Activated CD4-positive, alpha-beta T cell treated with anti-CD3 and anti-CD28 coated beads for 36 hours (primary cell): ENCODE measurements around the gene CAPN12. TPM values are rescaled to one million over a fixed set of nuclear protein-coding genes. Genes with fewer than 3 reads are reported as not detected.
"Not testable (repeated sequence)": the region's sequence is repeated elsewhere in the genome, so short reads cannot be mapped to it uniquely, and the experiment has no call there.

Source experiments
- ATAC-seq: fragments of 200-7000 bp; cut with Tn5 transposase; one replicate; pipeline ENCODE4 v1.10.0; 2021; ENCODE audit warnings: mild to moderate bottlenecking, moderate library complexity
- CTCF ChIA-PET: fragments of 350-600 bp; sonication (Branson Sonifier 250); formaldehyde crosslinking; loops from one replicate; lab custom pipeline; 2021; ENCODE audit warnings: antibody characterized with exemption; lab: Charles Lee
- POLR2A ChIA-PET: fragments of 350-600 bp; sonication (Branson Sonifier 250); formaldehyde crosslinking; loops from one replicate; lab custom pipeline; 2021; ENCODE audit warnings: antibody characterized with exemption, inconsistent platforms; lab: Charles Lee
- DNase-seq: peaks from one replicate; pipeline ENCODE4 v3.0.0-alpha.2; 2020
- H3K27ac Mint-ChIP-seq: one replicate; pipeline ENCODE4 v1.8.0; 2021; ENCODE audit warnings: mixed read lengths
- H3K27me3 Mint-ChIP-seq: one replicate; pipeline ENCODE4 v1.8.0; 2021; ENCODE audit warnings: mixed read lengths
- H3K36me3 Mint-ChIP-seq: one replicate; pipeline ENCODE4 v1.8.0; 2021; ENCODE audit warnings: low read depth, mixed read lengths
- H3K4me1 Mint-ChIP-seq: one replicate; pipeline ENCODE4 v1.8.0; 2021; ENCODE audit warnings: mixed read lengths
- H3K4me3 Mint-ChIP-seq: one replicate; pipeline ENCODE4 v1.8.0; 2021; ENCODE audit warnings: mild to moderate bottlenecking, moderate library complexity, mixed read lengths
- H3K9me3 Mint-ChIP-seq: one replicate; pipeline ENCODE4 v1.8.0; 2021; ENCODE audit warnings: low read depth, mixed read lengths
- intact Hi-C, 2 experiments: fragments of 100-400 bp; cut with DNase I in 1 of 2; cut with micrococcal nuclease in 1 of 2; formaldehyde crosslinking; loops; one replicate each; pipeline versions ENCODE4 v1.14.2 to v1.15.1; 2022 to 2024; cut with DNase I, micrococcal nuclease
- total RNA-seq, 2 experiments: library from RNA; stranded (reverse); gene quantifications; one replicate each; pipeline ENCODE4 v1.2.3, GENCODE V29; 2021

CAPN12 gene
- total RNA-seq, 2 experiments from 2014 or later, result 4.4 to 4.9 TPM

- peak overlapping the region; percentile 32 for H3K4me3 Mint-ChIP-seq
- ATAC-seq, result peak; percentile 85
- peaks cover 6% of the 10 kb centered on the region for H3K4me1 Mint-ChIP-seq
- POLR2A ChIA-PET, result interaction anchor here (0.6 to 1.2 kb wide), 3 partner anchors 23 to 71 kb away, joined by 3 to 6 read pairs (median 3); no protein-coding TSS in a partner anchor
- CTCF ChIA-PET, result interaction anchor here (0.6 to 2.0 kb wide), 23 partner anchors 9 to 904 kb away, joined by 3 to 10 read pairs (median 4); partner anchors contain the start of genes ACTN4, FAM98C, MRPS12 and NFKBIB
- peak overlapping the region; percentile 73 for H3K27ac Mint-ChIP-seq
- DNase-seq, result peak; percentile 94
- no peaks in the 10 kb centered on the region for H3K27me3 Mint-ChIP-seq
- H3K9me3 Mint-ChIP-seq, result no peaks in the 10 kb centered on the region
- no peaks in the 10 kb centered on the region for H3K36me3 Mint-ChIP-seq
- intact Hi-C loops, result loop anchor here in 1 of 2 experiments (5.0 kb wide), 1 partner anchor 103 kb away; no protein-coding TSS in a partner anchor
Observed at GRCh38 chr19:38769635-38770211, 25.4 kb upstream of the CAPN12 start.

DNA sequence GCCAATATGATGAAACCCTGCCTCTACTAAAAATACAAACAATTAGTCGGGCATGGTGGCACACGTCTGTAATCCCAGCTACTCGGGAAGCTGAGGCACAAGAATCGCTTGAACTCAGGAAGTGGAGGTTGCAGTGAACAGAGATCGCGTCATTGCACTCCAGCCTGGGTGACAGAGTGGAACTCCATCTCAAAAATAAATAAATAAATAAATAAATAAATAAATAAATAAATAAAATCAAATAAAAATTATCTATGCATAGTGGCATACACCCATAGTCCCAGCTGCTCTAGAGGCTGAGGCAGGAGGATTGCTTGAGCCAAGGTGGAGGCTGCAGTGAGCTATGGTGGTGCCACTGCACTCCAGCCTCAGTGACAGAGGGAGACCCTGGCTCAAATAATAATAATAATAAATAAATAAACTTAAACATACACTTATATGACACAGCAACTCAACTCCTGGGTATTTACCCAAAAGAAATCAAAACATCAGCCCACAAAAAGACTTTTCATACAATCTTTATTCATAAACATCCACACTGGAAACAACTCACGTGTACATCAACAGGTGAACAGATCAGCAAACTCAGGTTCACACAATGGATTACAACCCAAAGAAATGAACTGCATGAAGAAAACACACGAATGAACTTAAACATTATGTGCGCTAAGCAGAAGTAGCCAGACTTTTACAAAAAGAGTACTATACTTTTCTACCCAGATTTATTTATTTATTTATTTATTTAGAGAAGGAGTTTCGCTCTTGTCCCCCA lies 22.2 kb upstream of the CAPN12 start:
- H3K4me1 Mint-ChIP-seq, result peaks cover 9% of the 10 kb centered on the region
- H3K27me3 Mint-ChIP-seq, result no peaks in the 10 kb centered on the region
- H3K9me3 Mint-ChIP-seq, result no peaks in the 10 kb centered on the region
- H3K36me3 Mint-ChIP-seq, result no peaks in the 10 kb centered on the region
- DNase-seq, result no peak
- intact Hi-C loops, result loop anchor here in 1 of 2 experiments (2.0 to 5.0 kb wide), 2 partner anchors 64 to 106 kb away; partner anchors contain the start of gene ECH1
- H3K27ac Mint-ChIP-seq, result no peak overlapping the region
- no peak for ATAC-seq
- ChIA-PET POLR2A (no interaction called here), CTCF (interaction anchor here (0.5 kb wide), 1 partner anchor 120 kb away, joined by 4 read pairs; no protein-coding TSS in a partner anchor)
- no peak overlapping the region for H3K4me3 Mint-ChIP-seq

DNA sequence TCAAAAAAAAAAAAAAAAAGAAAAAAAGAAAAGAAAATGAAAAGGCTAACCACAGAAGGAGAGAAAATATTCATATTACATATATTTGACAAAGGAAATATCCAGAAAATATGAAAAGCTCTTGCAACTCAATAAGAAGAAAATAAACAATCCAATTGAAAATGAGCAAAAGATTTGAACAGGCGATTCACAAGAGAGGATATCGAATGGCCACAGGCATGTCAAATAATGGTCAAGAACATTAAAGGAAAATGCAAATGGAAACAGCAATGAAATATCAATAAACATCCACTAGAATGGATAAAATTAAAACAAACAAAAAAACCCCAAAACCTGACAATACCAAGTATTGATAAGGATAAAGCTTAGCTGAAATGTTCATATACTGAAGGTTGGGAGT lies 20.9 kb upstream of the CAPN12 start:
- Mint-ChIP-seq H3K4me1 (peaks cover 9% of the 10 kb centered on the region), H3K4me3 (no peak overlapping the region), H3K27me3 (no peaks in the 10 kb centered on the region), H3K27ac (no peak overlapping the region), H3K9me3 (no peaks in the 10 kb centered on the region), H3K36me3 (no peaks in the 10 kb centered on the region)
- ATAC-seq (no peak), DNase-seq (no peak)
- POLR2A ChIA-PET, result no interaction called here
- intact Hi-C loops, result loop anchor here in 1 of 2 experiments (5.0 kb wide), 1 partner anchor 107 kb away; no protein-coding TSS in a partner anchor
- CTCF ChIA-PET, result interaction anchor here (0.6 kb wide), 1 partner anchor 162 kb away, joined by 5 read pairs; no protein-coding TSS in a partner anchor

GRCh38 chr19:38763795-38764220 lies 19.5 kb upstream of the CAPN12 start:
- Mint-ChIP-seq H3K27ac (no peak overlapping the region), H3K27me3 (no peaks in the 10 kb centered on the region), H3K4me3 (no peak overlapping the region), H3K36me3 (no peaks in the 10 kb centered on the region), H3K9me3 (no peaks in the 10 kb centered on the region), H3K4me1 (peaks cover 3% of the 10 kb centered on the region)
- ChIA-PET POLR2A (no interaction called here), CTCF (no interaction called here)
- intact Hi-C loops, result loop anchor here in 1 of 2 experiments (5.0 kb wide), 1 partner anchor 33 kb away; no protein-coding TSS in a partner anchor
- DNase-seq (no peak), ATAC-seq (no peak)

DNA sequence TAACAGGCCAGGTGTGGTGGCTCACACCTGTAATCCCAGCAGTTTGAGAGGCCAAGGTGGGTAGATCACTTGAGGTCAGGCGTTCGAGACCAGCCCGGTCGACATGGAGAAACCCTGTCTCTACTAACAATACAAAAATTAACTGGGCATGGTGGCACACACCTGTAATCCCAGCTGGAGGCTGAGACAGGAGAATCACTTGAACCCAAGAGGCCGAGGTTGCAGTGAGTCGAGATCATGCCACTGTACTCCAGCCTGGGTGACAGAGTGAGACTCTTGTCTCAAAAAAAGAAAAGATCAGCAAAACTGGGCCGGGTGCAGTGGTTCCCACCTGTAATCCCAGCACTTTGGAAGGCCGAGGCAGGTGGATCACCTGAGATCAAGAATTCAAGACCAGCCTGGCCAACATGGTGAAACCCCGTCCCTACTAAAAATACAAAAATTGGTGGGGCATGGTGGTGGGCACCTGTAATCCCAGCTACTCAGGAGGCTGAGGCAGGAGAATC lies 17.7 kb upstream of the CAPN12 start:
- not testable (repeated sequence) for H3K27me3 Mint-ChIP-seq, H3K27ac Mint-ChIP-seq

DNA sequence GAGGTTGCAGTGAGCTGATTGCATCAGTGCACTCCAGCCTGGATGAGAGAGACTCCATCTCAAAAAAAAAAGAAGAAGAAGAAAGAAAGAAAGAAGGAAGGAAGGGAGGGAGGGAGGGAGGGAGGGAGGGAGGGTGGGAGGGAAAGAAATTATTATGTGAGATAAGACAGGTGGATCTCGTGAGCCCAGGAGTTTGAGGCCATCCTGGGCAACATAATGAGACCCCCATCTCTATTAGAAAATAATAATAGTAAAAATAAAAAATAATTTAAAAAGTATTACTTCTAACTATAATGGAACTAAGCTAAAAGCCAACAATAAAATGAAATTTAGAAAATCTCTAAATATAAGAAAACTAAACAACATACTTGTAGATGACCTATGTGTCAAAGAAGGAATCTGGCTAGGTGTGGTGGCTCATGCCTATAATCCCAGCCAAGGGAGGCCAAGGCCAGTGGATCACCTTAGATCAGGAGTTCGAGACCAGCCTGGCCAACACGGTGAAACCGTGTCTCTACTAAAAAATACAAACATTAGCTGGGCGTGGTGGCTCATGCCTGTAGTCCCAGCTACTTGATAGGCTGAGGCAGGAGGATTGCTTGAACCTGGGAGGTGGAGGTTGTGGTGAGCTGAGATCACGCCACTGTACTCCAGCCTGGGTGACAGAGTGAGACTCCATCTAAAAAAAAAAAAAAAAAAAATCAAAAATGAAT lies 16.7 kb upstream of the CAPN12 start:
- H3K27ac Mint-ChIP-seq, H3K4me1 Mint-ChIP-seq, DNase-seq, H3K9me3 Mint-ChIP-seq, ATAC-seq, H3K27me3 Mint-ChIP-seq, H3K36me3 Mint-ChIP-seq, H3K4me3 Mint-ChIP-seq: not testable (repeated sequence)
- intact Hi-C loops, result loop anchor here in 1 of 2 experiments (5.0 kb wide), 1 partner anchor 36 kb away; no protein-coding TSS in a partner anchor
- POLR2A ChIA-PET, result interaction anchor here (0.7 kb wide), 1 partner anchor 1846 kb away, joined by 3 read pairs; no protein-coding TSS in a partner anchor
- CTCF ChIA-PET, result interaction anchor here (0.5 to 1.3 kb wide), 7 partner anchors 8 to 167 kb away, joined by 3 to 5 read pairs (median 3); no protein-coding TSS in a partner anchor

More for the DNA sequence above, 17.7 kb upstream of the CAPN12 start:
- H3K36me3 Mint-ChIP-seq, ATAC-seq, H3K9me3 Mint-ChIP-seq, H3K4me1 Mint-ChIP-seq, H3K4me3 Mint-ChIP-seq, DNase-seq, POLR2A ChIA-PET: not testable (repeated sequence)
- CTCF ChIA-PET, result interaction anchor here (0.5 to 1.1 kb wide), 5 partner anchors 14 to 1142 kb away, joined by 3 to 5 read pairs (median 3); no protein-coding TSS in a partner anchor
- intact Hi-C loops, result loop anchor here in 1 of 2 experiments (5.0 kb wide), 1 partner anchor 35 kb away; no protein-coding TSS in a partner anchor

DNA sequence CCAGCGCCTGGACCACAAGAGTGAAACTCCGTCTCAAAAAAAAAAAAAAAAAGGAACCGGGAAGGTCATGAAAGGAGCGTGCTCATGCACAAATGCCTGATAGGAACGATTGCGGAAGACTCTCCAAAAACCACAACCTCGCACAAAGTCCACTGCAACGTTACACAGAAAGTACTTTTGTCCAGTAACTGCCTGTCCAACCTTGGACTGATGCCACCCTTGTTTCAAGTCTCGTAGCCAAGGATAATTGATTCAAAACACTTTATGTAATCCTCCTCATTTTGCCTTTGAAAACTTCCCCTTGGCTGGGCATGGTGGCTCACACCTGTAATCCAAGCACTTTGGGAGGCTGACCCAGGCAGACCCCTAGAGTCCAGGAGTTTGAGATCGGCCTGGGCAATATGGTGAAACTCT lies 15.3 kb upstream of the CAPN12 start:
- H3K4me1 Mint-ChIP-seq, result peaks cover 3% of the 10 kb centered on the region
- H3K4me3 Mint-ChIP-seq, result no peak overlapping the region
- H3K27ac Mint-ChIP-seq, result no peak overlapping the region
- ChIA-PET POLR2A (no interaction called here), CTCF (interaction anchor here (0.6 to 1.3 kb wide), 3 partner anchors 8 to 72 kb away, joined by 3 read pairs; no protein-coding TSS in a partner anchor)
- intact Hi-C loops, result loop anchor here in 1 of 2 experiments (5.0 kb wide), 1 partner anchor 38 kb away; no protein-coding TSS in a partner anchor
- no peaks in the 10 kb centered on the region for H3K27me3 Mint-ChIP-seq
- DNase-seq (no peak), ATAC-seq (no peak)
- H3K9me3 Mint-ChIP-seq, result no peaks in the 10 kb centered on the region
- H3K36me3 Mint-ChIP-seq, result no peaks in the 10 kb centered on the region

DNA sequence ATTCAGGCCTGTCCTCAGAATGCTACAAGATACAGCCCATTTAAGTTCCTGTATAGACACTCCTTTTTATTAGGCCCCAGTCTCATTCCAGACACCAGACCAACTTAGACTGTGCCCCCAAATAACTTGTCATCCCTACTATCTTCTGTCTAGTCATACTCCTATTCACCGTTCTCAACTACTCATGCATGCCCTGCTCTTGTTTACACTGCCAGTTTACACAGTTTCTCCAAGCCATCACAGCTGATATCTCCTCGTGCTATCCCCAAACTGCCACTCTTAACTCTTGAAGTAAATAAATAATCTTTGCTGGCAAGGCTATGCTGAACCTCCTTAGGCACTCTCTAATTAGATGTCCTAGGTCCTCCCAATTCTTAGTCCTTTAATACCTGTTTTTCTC lies 9.9 kb upstream of the CAPN12 start:
- H3K27me3 Mint-ChIP-seq, H3K4me1 Mint-ChIP-seq, H3K4me3 Mint-ChIP-seq, DNase-seq, H3K27ac Mint-ChIP-seq, H3K9me3 Mint-ChIP-seq, CTCF ChIA-PET, intact Hi-C loops, POLR2A ChIA-PET, ATAC-seq, H3K36me3 Mint-ChIP-seq: not testable (repeated sequence)

- H3K4me1 Mint-ChIP-seq, H3K36me3 Mint-ChIP-seq, H3K27me3 Mint-ChIP-seq, DNase-seq, intact Hi-C loops, ATAC-seq, H3K27ac Mint-ChIP-seq, POLR2A ChIA-PET, CTCF ChIA-PET, H3K9me3 Mint-ChIP-seq, H3K4me3 Mint-ChIP-seq: not testable (repeated sequence)
Observed at GRCh38 chr19:38753783-38754182, 9.5 kb upstream of the CAPN12 start.

DNA sequence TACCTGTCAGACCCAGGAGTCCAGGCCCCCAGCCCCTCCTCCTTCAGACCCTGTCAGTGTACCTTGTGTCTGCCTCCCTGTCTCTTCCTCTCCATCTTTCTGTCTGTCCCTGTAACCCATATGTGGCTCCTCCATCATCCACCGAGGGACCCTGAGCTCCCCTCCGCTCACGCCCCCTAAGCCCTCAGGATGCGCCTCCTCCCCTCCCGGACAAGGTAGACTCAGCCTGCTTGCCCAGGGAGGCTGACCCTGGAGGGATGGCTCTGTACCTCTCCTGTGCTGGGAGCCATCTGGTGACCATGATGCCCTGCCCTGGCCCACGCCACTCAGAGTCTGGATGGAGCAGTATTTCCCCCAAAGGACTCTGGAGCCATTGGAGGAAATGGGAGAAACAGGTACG lies 1.0 kb upstream of the CAPN12 start:
- intact Hi-C loops, result no loop called here
- no peaks in the 10 kb centered on the region for H3K27me3 Mint-ChIP-seq
- H3K36me3 Mint-ChIP-seq, result no peaks in the 10 kb centered on the region
- H3K4me1 Mint-ChIP-seq, result no peaks in the 10 kb centered on the region
- no peak for DNase-seq
- no peak overlapping the region for H3K4me3 Mint-ChIP-seq
- no peak overlapping the region for H3K27ac Mint-ChIP-seq
- no peaks in the 10 kb centered on the region for H3K9me3 Mint-ChIP-seq
- ATAC-seq, result no peak
- ChIA-PET POLR2A (no interaction called here), CTCF (no interaction called here)
